GM12878 (cell line): ENCODE data around the gene RSPH1. TPM values are rescaled to one million over a fixed set of nuclear protein-coding genes. Genes with fewer than 3 reads are reported as not detected.

ENCODE experiments used
- ATAC-seq: fragments of 200-7000 bp; cut with Tn5 transposase; 3 replicates; pipeline ENCODE4 v1.9.1; 2020; ENCODE audit warnings: mild to moderate bottlenecking, moderate library complexity
- BruUV-seq: library from RNA; stranded (reverse); fragments of 400-500 nt; replicated peaks from 2 replicates; lab custom pipeline; 2021; lab: Mats Ljungman, UMichigan
- CTCF ChIA-PET: fragments of 300-600 bp; sonication (Branson Sonifier 250); formaldehyde crosslinking; extraction: SDS; loops from one replicate; lab custom pipeline; 2021; ENCODE audit warnings: inconsistent platforms; lab: Yijun Ruan, JAX
- POLR2A ChIA-PET: fragments of 350-600 bp; formaldehyde crosslinking; extraction: SDS; loops from one replicate; lab custom pipeline; 2021; ENCODE audit warnings: inconsistent platforms; lab: Charles Lee
- RAD21 ChIA-PET: fragments of 300-600 bp; sonication (Branson Sonifier 250); formaldehyde crosslinking; loops from one replicate; lab custom pipeline; 2023; ENCODE audit warnings: antibody characterized with exemption; ENCODE audit not compliant: unreplicated experiment; lab: Charles Lee
- SMC1A ChIA-PET: fragments of 300-600 bp; sonication (Branson Sonifier 250); formaldehyde crosslinking; loops from one replicate; lab custom pipeline; 2023; ENCODE audit not compliant: unreplicated experiment, uncharacterized antibody; lab: Charles Lee
- DNase-seq: peaks from one replicate; pipeline ENCODE4 v3.0.0-alpha.2; 2011; ENCODE audit warnings: low read depth, low spot score
- FAIRE-seq: peaks from 3 replicates; lab custom pipeline; 2011; peaks lifted over from hg19 to GRCh38; lab: Jason Lieb, UNC
- H2AFZ ChIP-seq: 2 replicates; pipeline ENCODE4 v1.6.0; 2011; ENCODE audit warnings: low read depth, low read length, control low read depth; ENCODE audit not compliant: control insufficient read depth
- H3K27ac ChIP-seq: 2 replicates; pipeline ENCODE4 v1.5.1; 2011; ENCODE audit warnings: control low read depth; ENCODE audit not compliant: control insufficient read depth, insufficient read depth
- H3K27me3 ChIP-seq, 2 experiments: replicated peaks in 1 of 2; 2 replicates each; pipeline versions ENCODE4 v1.6.0 to v1.6.1; 2011; ENCODE audit warnings: low read length in 1 of 2; ENCODE audit not compliant: control insufficient read depth in 2 of 2, insufficient read depth in 2 of 2
- H3K36me3 ChIP-seq, 2 experiments: 2 replicates each; pipeline ENCODE4 v1.5.1; 2011; ENCODE audit warnings: low read length in 1 of 2; ENCODE audit not compliant: control insufficient read depth in 2 of 2, insufficient read depth in 2 of 2
- H3K4me1 ChIP-seq: 2 replicates; pipeline ENCODE4 v1.6.1; 2011; ENCODE audit warnings: mild to moderate bottlenecking, low read length, moderate library complexity, mixed read lengths; ENCODE audit not compliant: control insufficient read depth, insufficient read depth
- H3K4me2 ChIP-seq: 2 replicates; pipeline ENCODE4 v1.6.0; 2011; ENCODE audit warnings: control low read depth; ENCODE audit not compliant: control insufficient read depth, insufficient read depth
- H3K4me3 ChIP-seq: fragments of 200-600 bp; sonication (generic); 2 replicates; pipeline ENCODE4 v1.5.1; 2016
- H3K79me2 ChIP-seq: 2 replicates; pipeline ENCODE4 v1.6.0; 2011; ENCODE audit warnings: low read length; ENCODE audit not compliant: control insufficient read depth, insufficient read depth
- H3K9ac ChIP-seq: 2 replicates; pipeline ENCODE4 v1.8.0; 2011; ENCODE audit warnings: low read length, control low read depth, mixed read lengths; ENCODE audit not compliant: control insufficient read depth, insufficient read depth
- H3K9me3 ChIP-seq: replicated peaks from 3 replicates; pipeline ENCODE4 v1.5.1; 2011; ENCODE audit warnings: mild to moderate bottlenecking, low read length; ENCODE audit not compliant: control insufficient read depth, insufficient read depth
- H4K20me1 ChIP-seq: 2 replicates; pipeline ENCODE4 v1.6.0; 2011; ENCODE audit not compliant: control insufficient read depth, insufficient read depth
- BHLHE40 ChIP-seq, 2 experiments: fragments of 450-650 bp in 1 of 2; IDR thresholded peaks; 2 replicates each; pipeline ENCODE4 v1.6.1; 2011 to 2017; ENCODE audit warnings: low read depth in 2 of 2, borderline replicate concordance in 1 of 2, improper control_type of control experiment in 1 of 2, low read length in 1 of 2, mild to moderate bottlenecking in 1 of 2
- EZH2 ChIP-seq: IDR thresholded peaks from 2 replicates; pipeline ENCODE4 v1.6.1; 2012; ENCODE audit warnings: low read depth, mild to moderate bottlenecking, control low read depth, inconsistent platforms, low read length, borderline replicate concordance; ENCODE audit not compliant: control insufficient read depth
- GATAD2B ChIP-seq: fragments of 450-650 bp; conservative IDR thresholded peaks from 2 replicates; pipeline ENCODE4 v1.6.1; 2017; ENCODE audit warnings: low read depth, mild to moderate bottlenecking, moderate library complexity
- JUNB ChIP-seq: IDR thresholded peaks from 2 replicates; pipeline ENCODE4 v1.6.1; 2016; ENCODE audit warnings: antibody characterized with exemption, mild to moderate bottlenecking
- MEF2A ChIP-seq: IDR thresholded peaks from 2 replicates; pipeline ENCODE4 v1.6.1; 2011; ENCODE audit warnings: low read depth, mild to moderate bottlenecking, low read length, moderate library complexity; ENCODE audit not compliant: insufficient read depth
- MXI1 ChIP-seq: fragments of 150-350 bp; IDR thresholded peaks from 2 replicates; pipeline ENCODE4 v1.6.1; 2011; ENCODE audit warnings: low read depth, mild to moderate bottlenecking, inconsistent platforms, low read length, improper control_type of control experiment
- MYB ChIP-seq: fragments of 150-350 bp; IDR thresholded peaks from 2 replicates; pipeline ENCODE4 v1.6.1; 2014; ENCODE audit warnings: mild to moderate bottlenecking, low read depth, low read length, borderline replicate concordance
- NFYB ChIP-seq: IDR thresholded peaks from 2 replicates; pipeline ENCODE4 v1.6.1; 2011; ENCODE audit warnings: low read depth, mild to moderate bottlenecking, low read length, improper control_type of control experiment, moderate library complexity; ENCODE audit not compliant: insufficient read depth
- NR2F1 ChIP-seq: fragments of 450-650 bp; conservative IDR thresholded peaks from 2 replicates; pipeline ENCODE4 v1.6.1; 2017; ENCODE audit warnings: mild to moderate bottlenecking
- POLR2AphosphoS5 ChIP-seq: IDR thresholded peaks from 2 replicates; pipeline ENCODE4 v1.6.1; 2011; ENCODE audit warnings: mild to moderate bottlenecking, low read length, inconsistent platforms
- RELA ChIP-seq: fragments of 450-650 bp; IDR thresholded peaks from 2 replicates; pipeline ENCODE4 v1.8.0; 2014; ENCODE audit warnings: borderline replicate concordance; ENCODE audit not compliant: partially characterized antibody
- SPI1 ChIP-seq: IDR thresholded peaks from 2 replicates; pipeline ENCODE4 v1.6.1; 2011; ENCODE audit warnings: low read depth, mild to moderate bottlenecking, low read length, moderate library complexity, borderline replicate concordance; ENCODE audit not compliant: insufficient read depth
- ZBED1 ChIP-seq: IDR thresholded peaks from 2 replicates; pipeline ENCODE4 v1.6.1; 2016; ENCODE audit warnings: borderline replicate concordance
- ZBTB40 ChIP-seq: fragments of 450-650 bp; IDR thresholded peaks from 2 replicates; pipeline ENCODE4 v1.6.1; 2016; ENCODE audit warnings: mild to moderate bottlenecking, moderate library complexity, borderline replicate concordance
- WGBS: methylation state at CpG from one replicate; pipeline ENCODE4 v1.1.6; 2016; ENCODE audit warnings: low lambda C conversion rate; ENCODE audit not compliant: insufficient replicate concordance, insufficient coverage; ENCODE audit errors: missing lambda C conversion rate; 5-methylcytosine and 5-hydroxymethylcytosine counted together
- in situ Hi-C: fragments of 300-500 bp; cut with MboI; formaldehyde crosslinking; loops from 9 replicates; pipeline ENCODE4 v1.14.3; 2018; ENCODE audit warnings: mixed read lengths
- intact Hi-C: fragments of 100-400 bp; cut with micrococcal nuclease; formaldehyde crosslinking; loops from one replicate; pipeline ENCODE4 v1.14.2; 2022; ENCODE audit not compliant: unreplicated experiment
- polyA plus RNA-seq, 11 experiments: library from polyadenylated mRNA; depleted of rRNA in 4 of 11; unstranded in 6 of 11; stranded (reverse) in 5 of 11; fragments of >200 nt; fragmentation: Nextera tagmentation in 4 of 11; fragmentation: Illumina TruSeq in 1 of 11; extraction: Ambion mirVana in 4 of 11; extraction: Trizol in 1 of 11; gene quantifications; 1 replicate in 1 of 11; 2 replicates in 10 of 11; pipeline versions ENCODE4 v1.2.1 to v1.2.3, GENCODE V29; 2011 to 2016; ENCODE audit warnings: inconsistent platforms in 2 of 11, missing spikeins in 2 of 11, low read depth in 1 of 11
- total RNA-seq, 4 experiments: library from RNA; depleted of rRNA in 3 of 4; stranded (reverse); fragments of >200 nt in 3 of 4; fragmentation: Illumina TruSeq in 1 of 4; extraction: Trizol in 1 of 4; gene quantifications; 2 replicates each; pipeline versions ENCODE4 v1.2.1 to v1.2.3, GENCODE V29; 2013 to 2021
- TF ChIP-seq, protein P1 (sequence below): fragments of 450-650 bp; IDR thresholded peaks from 2 replicates; pipeline ENCODE4 v1.6.1; 2017; ENCODE audit warnings: mild to moderate bottlenecking, low read depth, inconsistent platforms; ENCODE audit not compliant: poor library complexity, severe bottlenecking

RSPH1 gene
- total and polyA plus RNA-seq, 10 of the 15 experiments (the other 5 are each of a cell fraction or from before 2014, with no cell fraction given), result 0.11 to 1.4 (median 0.38) TPM

DNA sequence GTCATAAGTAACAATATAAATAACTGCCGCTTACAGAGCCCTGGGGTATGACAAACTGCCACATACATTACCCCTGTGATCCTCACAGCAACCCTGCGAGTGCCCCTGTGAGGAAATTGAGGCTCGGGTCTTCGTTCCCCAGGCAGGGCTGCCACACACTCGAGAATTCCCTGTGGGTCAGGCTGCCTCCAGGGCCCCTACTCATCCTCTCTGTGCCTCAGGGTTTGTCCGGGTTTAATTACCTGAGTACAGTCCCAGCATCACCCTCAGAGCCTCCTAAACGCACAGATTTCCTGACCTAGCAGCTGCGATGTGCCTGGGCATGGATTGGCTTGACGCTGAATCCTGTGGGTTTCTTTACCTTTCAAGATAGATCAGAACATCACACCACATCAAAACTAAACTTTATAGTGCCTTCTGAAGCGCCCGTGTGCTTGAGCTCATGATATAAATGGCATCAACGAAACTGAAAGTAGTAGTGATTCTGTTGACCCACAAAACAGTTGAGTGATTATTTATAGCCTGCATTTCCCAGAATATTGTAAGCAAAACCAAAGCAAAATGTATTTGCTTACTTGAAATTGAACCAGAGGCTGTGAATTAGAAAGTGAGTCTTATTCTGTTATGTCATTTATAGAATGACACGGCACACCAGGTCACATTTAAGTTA is 31.6 kb upstream of the RSPH1 start:
- Histone ChIP-seq H4K20me1 (no peaks in the 10 kb centered on the region), H3K4me1 (peaks cover 81% of the 10 kb centered on the region), H3K79me2 (peaks cover 6% of the 10 kb centered on the region), H3K9me3 (no peaks in the 10 kb centered on the region), H3K27ac (peak overlapping the region; percentile 87), H3K4me3 (peak overlapping the region; percentile 46; the same call in 1 of the 2 replicates), H3K4me2 (peak overlapping the region; percentile 90), H3K27me3 (no peaks in the 10 kb centered on the region), H3K9ac (peak overlapping the region; percentile 57), H3K36me3 (peaks cover 6 to 7% of the 10 kb centered on the region in 2 experiments), H2AFZ (no peak overlapping the region)
- 0% methylated on average over 13 of the region's 13 CpGs for WGBS
- RAD21 ChIA-PET, result interaction anchor here (0.7 to 7.7 kb wide), 13 partner anchors 8 to 243 kb away, joined by 3 to 87 read pairs (median 9); partner anchors contain the start of genes RSPH1 and SLC37A1
- FAIRE-seq (peak; percentile 78), ATAC-seq (peak; percentile 55), DNase-seq (peak; percentile 80)
- no TSS peak for BruUV-seq
- intact Hi-C loops (loop anchor here (1.0 kb wide), 1 partner anchor 31 kb away; the partner anchor contains the start of gene RSPH1), in situ Hi-C loops (no loop called here)
- CTCF ChIA-PET, result interaction anchor here (0.6 to 7.5 kb wide), 10 partner anchors 9 to 119 kb away, joined by 3 to 65 read pairs (median 7); partner anchors contain the start of gene SLC37A1
- SMC1A ChIA-PET, result interaction anchor here (0.7 to 10.8 kb wide), 13 partner anchors 9 to 140 kb away, joined by 3 to 132 read pairs (median 11); partner anchors contain the start of gene SLC37A1
- POLR2A ChIA-PET, result interaction anchor here (0.7 to 6.7 kb wide), 11 partner anchors 8 to 106 kb away, joined by 3 to 82 read pairs (median 5); partner anchors contain the start of gene SLC37A1
- TF ChIP-seq JUNB (peak; percentile 50), RELA (peak; percentile 8), ZBTB40 (peak; percentile 75), NR2F1 (peak; percentile 53; the same call in 1 of the 2 replicates), MXI1 (0 out of 2 replicates have a peak, but pooled peaks have one; percentile 28), SPI1 (no peak), BHLHE40 (IDR thresholded peaks at IDR 0.05; ENCODE audit: borderline replicate concordance in 1 of 2, low read depth in 2 of 2, low read length in 1 of 2) (peak; percentile 80 to 84), GATAD2B (0 out of 2 replicates have a peak, but pooled peaks have one; percentile 26), NFYB (peak; percentile 38; the same call in 1 of the 2 replicates), MYB (peak; percentile 89), ZBED1 (peak; percentile 47; the same call in 1 of the 2 replicates), MEF2A (peak; percentile 94), POLR2AphosphoS5 (0 out of 2 replicates have a peak, but pooled peaks have one; percentile 36), EZH2 (no peak)
- TF ChIP-seq, protein P1, sequence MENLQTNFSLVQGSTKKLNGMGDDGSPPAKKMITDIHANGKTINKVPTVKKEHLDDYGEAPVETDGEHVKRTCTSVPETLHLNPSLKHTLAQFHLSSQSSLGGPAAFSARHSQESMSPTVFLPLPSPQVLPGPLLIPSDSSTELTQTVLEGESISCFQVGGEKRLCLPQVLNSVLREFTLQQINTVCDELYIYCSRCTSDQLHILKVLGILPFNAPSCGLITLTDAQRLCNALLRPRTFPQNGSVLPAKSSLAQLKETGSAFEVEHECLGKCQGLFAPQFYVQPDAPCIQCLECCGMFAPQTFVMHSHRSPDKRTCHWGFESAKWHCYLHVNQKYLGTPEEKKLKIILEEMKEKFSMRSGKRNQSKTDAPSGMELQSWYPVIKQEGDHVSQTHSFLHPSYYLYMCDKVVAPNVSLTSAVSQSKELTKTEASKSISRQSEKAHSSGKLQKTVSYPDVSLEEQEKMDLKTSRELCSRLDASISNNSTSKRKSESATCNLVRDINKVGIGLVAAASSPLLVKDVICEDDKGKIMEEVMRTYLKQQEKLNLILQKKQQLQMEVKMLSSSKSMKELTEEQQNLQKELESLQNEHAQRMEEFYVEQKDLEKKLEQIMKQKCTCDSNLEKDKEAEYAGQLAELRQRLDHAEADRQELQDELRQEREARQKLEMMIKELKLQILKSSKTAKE, result peak; percentile 67
